HepG2 (cell line): Measurements from ENCODE around the gene PSKH1. TPM values are rescaled to one million over a fixed set of nuclear protein-coding genes. Genes with fewer than 3 reads are reported as not detected.

Experiments used
- HIC2 ChIP-seq: sonication (generic); formaldehyde crosslinking; IDR thresholded peaks from 2 replicates; pipeline ENCODE4 v1.9.0; 2022; ENCODE audit warnings: low read depth, missing genetic modification reagents
- HOMEZ ChIP-seq: IDR thresholded peaks from 2 replicates; pipeline ENCODE4 v1.6.1; 2016; ENCODE audit warnings: low read depth
- HOXA5 ChIP-seq: sonication (generic); formaldehyde crosslinking; IDR thresholded peaks from 2 replicates; pipeline ENCODE4 v1.4.0; 2020; ENCODE audit warnings: missing genetic modification reagents
- HOXD1 ChIP-seq: sonication (generic); formaldehyde crosslinking; IDR thresholded peaks from 2 replicates; pipeline ENCODE4 v1.5.0; 2020; ENCODE audit warnings: missing genetic modification reagents
- MYC ChIP-seq: sonication (generic); formaldehyde crosslinking; IDR thresholded peaks from 2 replicates; pipeline ENCODE4 v1.9.0; 2021; ENCODE audit warnings: missing genetic modification reagents, borderline replicate concordance
- PITX1 ChIP-seq: sonication (generic); formaldehyde crosslinking; IDR thresholded peaks from 2 replicates; pipeline ENCODE4 v1.5.1; 2020; ENCODE audit warnings: mild to moderate bottlenecking, missing genetic modification reagents
- RARG ChIP-seq: sonication (generic); formaldehyde crosslinking; IDR thresholded peaks from 2 replicates; pipeline ENCODE4 v1.4.0; 2020; ENCODE audit warnings: low read depth, mild to moderate bottlenecking, missing genetic modification reagents
- THAP9 ChIP-seq: sonication (generic); formaldehyde crosslinking; IDR thresholded peaks from 2 replicates; pipeline ENCODE4; 2020; ENCODE audit warnings: missing genetic modification reagents, mild to moderate bottlenecking, borderline replicate concordance
- ZNF274 ChIP-seq: sonication (generic); formaldehyde crosslinking; IDR thresholded peaks from 2 replicates; pipeline ENCODE4 v1.5.1; 2020; ENCODE audit warnings: mild to moderate bottlenecking, missing genetic modification reagents
- ZNF296 ChIP-seq: sonication (generic); formaldehyde crosslinking; conservative IDR thresholded peaks from 2 replicates; pipeline ENCODE4 v1.5.0; 2020; ENCODE audit warnings: mild to moderate bottlenecking, missing genetic modification reagents
- ZNF570 ChIP-seq: sonication (generic); formaldehyde crosslinking; IDR thresholded peaks from 2 replicates; pipeline ENCODE4 v1.4.0; 2020; ENCODE audit warnings: mild to moderate bottlenecking, missing genetic modification reagents, borderline replicate concordance
- ZSCAN22 ChIP-seq: sonication (generic); formaldehyde crosslinking; IDR thresholded peaks from 2 replicates; pipeline ENCODE4 v1.4.0; 2020; ENCODE audit warnings: mild to moderate bottlenecking, missing genetic modification reagents
- polyA plus RNA-seq, 8 experiments: library from polyadenylated mRNA; depleted of rRNA in 3 of 8; stranded (reverse) in 7 of 8; unstranded in 1 of 8; fragments of >200 nt; fragmentation: Illumina TruSeq in 4 of 8; extraction: Trizol in 4 of 8; gene quantifications; 2 replicates each; pipeline versions ENCODE4 v1.2.1 to v1.2.3, GENCODE V29; 2011 to 2016; ENCODE audit warnings: low read depth in 4 of 8, missing spikeins in 1 of 8, mixed read lengths in 1 of 8; ENCODE audit not compliant: insufficient read depth in 1 of 8
- total RNA-seq, 5 experiments: library from RNA; depleted of rRNA; stranded (reverse); fragments of >200 nt; fragmentation: Illumina TruSeq; extraction: Trizol; gene quantifications; 2 replicates each; pipeline ENCODE4 v1.2.3, GENCODE V29; 2016; ENCODE audit warnings: low read depth in 1 of 5
- TF ChIP-seq, protein P1 (sequence below): sonication (generic); formaldehyde crosslinking; conservative IDR thresholded peaks from 2 replicates; pipeline ENCODE4 v1.4.0; 2020; ENCODE audit warnings: mild to moderate bottlenecking, missing genetic modification reagents, moderate library complexity
- TF ChIP-seq, protein P2 (sequence below): sonication (generic); formaldehyde crosslinking; IDR thresholded peaks from 2 replicates; pipeline ENCODE4 v1.4.0; 2020; ENCODE audit warnings: missing genetic modification reagents; ENCODE audit errors: not compliant biosample characterization
- TF ChIP-seq, protein P3 (sequence below): IDR thresholded peaks from 2 replicates; pipeline ENCODE4 v1.6.1; 2018; ENCODE audit warnings: missing genetic modification reagents, mild to moderate bottlenecking, missing compliant biosample characterization
- TF ChIP-seq, protein P4 (sequence below): sonication (generic); formaldehyde crosslinking; IDR thresholded peaks from 2 replicates; pipeline ENCODE4 v1.4.0; 2020; ENCODE audit warnings: mild to moderate bottlenecking, missing genetic modification reagents

PSKH1 gene
- total and polyA plus RNA-seq, 2 of the 13 experiments (the other 11 are each of a cell fraction or from before 2014, with no cell fraction given) = 8.4 to 19.1 TPM

DNA sequence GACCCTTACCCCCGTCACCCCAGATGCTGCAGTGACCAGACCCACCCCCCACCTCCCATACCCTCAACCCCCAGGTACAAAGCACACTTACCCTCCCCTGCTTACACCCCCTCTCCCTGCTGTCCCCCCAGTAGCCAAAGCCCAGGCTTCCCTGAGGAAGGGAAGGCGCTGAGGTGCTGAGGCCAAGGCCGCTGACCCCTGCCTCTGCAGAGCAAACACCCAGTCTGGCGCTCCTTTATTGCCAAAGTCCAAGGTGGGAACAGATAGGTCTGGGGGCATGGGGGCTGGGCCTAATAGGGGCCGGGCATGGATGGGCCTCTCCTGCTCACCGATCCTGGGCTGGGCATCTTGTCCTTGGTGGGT, 50.2 kb downstream of the PSKH1 start (continued):
- TF ChIP-seq THAP9 (CRISPR knock-in tag) (no peak; the same call in 1 of the 2 replicates), HOXA5 (CRISPR knock-in tag) (no peak), PITX1 (peak; percentile 81; the same call in 1 of the 2 replicates), RARG (CRISPR knock-in tag) (0 out of 2 replicates have a peak, but pooled peaks have one; percentile 36), HOMEZ (no peak; the same call in 1 of the 2 replicates), HIC2 (peak; percentile 89), HOXD1 (no peak), ZNF296 (no peak), MYC (CRISPR knock-in tag) (peak; percentile 6; the same call in 1 of the 2 replicates), ZSCAN22 (CRISPR knock-in tag) (no peak), ZNF274 (CRISPR knock-in tag) (no peak), ZNF570 (no peak)
- TF ChIP-seq, protein P1, sequence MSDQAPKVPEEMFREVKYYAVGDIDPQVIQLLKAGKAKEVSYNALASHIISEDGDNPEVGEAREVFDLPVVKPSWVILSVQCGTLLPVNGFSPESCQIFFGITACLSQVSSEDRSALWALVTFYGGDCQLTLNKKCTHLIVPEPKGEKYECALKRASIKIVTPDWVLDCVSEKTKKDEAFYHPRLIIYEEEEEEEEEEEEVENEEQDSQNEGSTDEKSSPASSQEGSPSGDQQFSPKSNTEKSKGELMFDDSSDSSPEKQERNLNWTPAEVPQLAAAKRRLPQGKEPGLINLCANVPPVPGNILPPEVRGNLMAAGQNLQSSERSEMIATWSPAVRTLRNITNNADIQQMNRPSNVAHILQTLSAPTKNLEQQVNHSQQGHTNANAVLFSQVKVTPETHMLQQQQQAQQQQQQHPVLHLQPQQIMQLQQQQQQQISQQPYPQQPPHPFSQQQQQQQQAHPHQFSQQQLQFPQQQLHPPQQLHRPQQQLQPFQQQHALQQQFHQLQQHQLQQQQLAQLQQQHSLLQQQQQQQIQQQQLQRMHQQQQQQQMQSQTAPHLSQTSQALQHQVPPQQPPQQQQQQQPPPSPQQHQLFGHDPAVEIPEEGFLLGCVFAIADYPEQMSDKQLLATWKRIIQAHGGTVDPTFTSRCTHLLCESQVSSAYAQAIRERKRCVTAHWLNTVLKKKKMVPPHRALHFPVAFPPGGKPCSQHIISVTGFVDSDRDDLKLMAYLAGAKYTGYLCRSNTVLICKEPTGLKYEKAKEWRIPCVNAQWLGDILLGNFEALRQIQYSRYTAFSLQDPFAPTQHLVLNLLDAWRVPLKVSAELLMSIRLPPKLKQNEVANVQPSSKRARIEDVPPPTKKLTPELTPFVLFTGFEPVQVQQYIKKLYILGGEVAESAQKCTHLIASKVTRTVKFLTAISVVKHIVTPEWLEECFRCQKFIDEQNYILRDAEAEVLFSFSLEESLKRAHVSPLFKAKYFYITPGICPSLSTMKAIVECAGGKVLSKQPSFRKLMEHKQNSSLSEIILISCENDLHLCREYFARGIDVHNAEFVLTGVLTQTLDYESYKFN (CRISPR knock-in tag) = peak; percentile 99
- TF ChIP-seq, protein P2, sequence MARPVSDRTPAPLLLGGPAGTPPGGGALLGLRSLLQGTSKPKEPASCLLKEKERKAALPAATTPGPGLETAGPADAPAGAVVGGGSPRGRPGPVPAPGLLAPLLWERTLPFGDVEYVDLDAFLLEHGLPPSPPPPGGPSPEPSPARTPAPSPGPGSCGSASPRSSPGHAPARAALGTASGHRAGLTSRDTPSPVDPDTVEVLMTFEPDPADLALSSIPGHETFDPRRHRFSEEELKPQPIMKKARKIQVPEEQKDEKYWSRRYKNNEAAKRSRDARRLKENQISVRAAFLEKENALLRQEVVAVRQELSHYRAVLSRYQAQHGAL (CRISPR knock-in tag) = no peak
- TF ChIP-seq, protein P3, sequence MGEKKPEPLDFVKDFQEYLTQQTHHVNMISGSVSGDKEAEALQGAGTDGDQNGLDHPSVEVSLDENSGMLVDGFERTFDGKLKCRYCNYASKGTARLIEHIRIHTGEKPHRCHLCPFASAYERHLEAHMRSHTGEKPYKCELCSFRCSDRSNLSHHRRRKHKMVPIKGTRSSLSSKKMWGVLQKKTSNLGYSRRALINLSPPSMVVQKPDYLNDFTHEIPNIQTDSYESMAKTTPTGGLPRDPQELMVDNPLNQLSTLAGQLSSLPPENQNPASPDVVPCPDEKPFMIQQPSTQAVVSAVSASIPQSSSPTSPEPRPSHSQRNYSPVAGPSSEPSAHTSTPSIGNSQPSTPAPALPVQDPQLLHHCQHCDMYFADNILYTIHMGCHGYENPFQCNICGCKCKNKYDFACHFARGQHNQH (CRISPR knock-in tag) = 0 out of 2 replicates have a peak, but pooled peaks have one; percentile 6
- TF ChIP-seq, protein P4, sequence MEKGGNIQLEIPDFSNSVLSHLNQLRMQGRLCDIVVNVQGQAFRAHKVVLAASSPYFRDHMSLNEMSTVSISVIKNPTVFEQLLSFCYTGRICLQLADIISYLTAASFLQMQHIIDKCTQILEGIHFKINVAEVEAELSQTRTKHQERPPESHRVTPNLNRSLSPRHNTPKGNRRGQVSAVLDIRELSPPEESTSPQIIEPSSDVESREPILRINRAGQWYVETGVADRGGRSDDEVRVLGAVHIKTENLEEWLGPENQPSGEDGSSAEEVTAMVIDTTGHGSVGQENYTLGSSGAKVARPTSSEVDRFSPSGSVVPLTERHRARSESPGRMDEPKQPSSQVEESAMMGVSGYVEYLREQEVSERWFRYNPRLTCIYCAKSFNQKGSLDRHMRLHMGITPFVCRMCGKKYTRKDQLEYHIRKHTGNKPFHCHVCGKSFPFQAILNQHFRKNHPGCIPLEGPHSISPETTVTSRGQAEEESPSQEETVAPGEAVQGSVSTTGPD (CRISPR knock-in tag) = peak; percentile 49; the same call in 1 of the 2 replicates
